Activated T-helper 17 cell treated with anti-CD3 and anti-CD28 coated beads, Interleukin-2, amount 50 U/mL, for 72 hours (primary cell): ENCODE data around the gene KIAA2012. TPM values are rescaled to one million over a fixed set of nuclear protein-coding genes. Genes with fewer than 3 reads are reported as not detected.
"Not testable (repeated sequence)": the region's sequence is repeated elsewhere in the genome, so short reads cannot be mapped to it uniquely, and the experiment has no call there.

Experiments
- ATAC-seq: fragments of 150-1000 bp; cut with Tn5 transposase; replicated peaks from 2 replicates; pipeline ENCODE4 v1.10.0; 2021; ENCODE audit warnings: mild to moderate bottlenecking, moderate library complexity
- H3K27ac Mint-ChIP-seq: one replicate; pipeline ENCODE4 v1.8.0; 2022; ENCODE audit warnings: mixed read lengths
- H3K27me3 Mint-ChIP-seq: one replicate; pipeline ENCODE4 v1.8.0; 2022; ENCODE audit warnings: mixed read lengths
- H3K36me3 Mint-ChIP-seq: one replicate; pipeline ENCODE4 v1.8.0; 2022; ENCODE audit warnings: low read depth, mild to moderate bottlenecking, mixed read lengths
- H3K4me1 Mint-ChIP-seq: one replicate; pipeline ENCODE4 v1.8.0; 2022; ENCODE audit warnings: mixed read lengths
- H3K4me3 Mint-ChIP-seq: one replicate; pipeline ENCODE4 v1.8.0; 2022; ENCODE audit warnings: mild to moderate bottlenecking, mixed read lengths
- H3K9me3 Mint-ChIP-seq: one replicate; pipeline ENCODE4 v1.8.0; 2022; ENCODE audit warnings: mixed read lengths
- total RNA-seq, 2 donors: library from RNA; stranded (reverse); gene quantifications; one replicate each; pipeline ENCODE4 v1.2.3, GENCODE V29; 2022

The KIAA2012 gene
- total RNA-seq, 2 donors from 2014 or later, result not detected

GRCh38 chr2:202247710-202248109 lies 174.7 kb downstream of the KIAA2012 start:
- H3K27me3 Mint-ChIP-seq, result not testable (repeated sequence)

GRCh38 chr2:202249521-202250253 lies 176.6 kb downstream of the KIAA2012 start:
- Mint-ChIP-seq H3K27me3 (no peaks in the 10 kb centered on the region), H3K36me3 (no peaks in the 10 kb centered on the region), H3K4me3 (no peak overlapping the region), H3K4me1 (no peaks in the 10 kb centered on the region), H3K9me3 (no peaks in the 10 kb centered on the region), H3K27ac (no peak overlapping the region)
- no peak for ATAC-seq

More at GRCh38 chr2:202247710-202248109, 174.7 kb downstream of the KIAA2012 start:
- not testable (repeated sequence) for H3K9me3 Mint-ChIP-seq, H3K4me1 Mint-ChIP-seq, H3K4me3 Mint-ChIP-seq, H3K36me3 Mint-ChIP-seq, ATAC-seq, H3K27ac Mint-ChIP-seq

GRCh38 chr2:202251494-202251893 lies 178.4 kb downstream of the KIAA2012 start:
- Mint-ChIP-seq H3K4me3 (no peak overlapping the region), H3K36me3 (no peaks in the 10 kb centered on the region), H3K27me3 (peaks cover 4% of the 10 kb centered on the region), H3K9me3 (no peaks in the 10 kb centered on the region), H3K27ac (no peak overlapping the region), H3K4me1 (no peaks in the 10 kb centered on the region)
- ATAC-seq, result no peak

Other genes with a start within 250 kb of the KIAA2012 start
- gene FZD7, start 39.4 kb upstream of the KIAA2012 start, total RNA-seq, result 1 to 10 TPM in 1 of 2 donors, under 1 TPM in 1; 0.06 to 1.6 TPM
- gene SUMO1, start 165.3 kb downstream of the KIAA2012 start, total RNA-seq, result 100 to 1,000 TPM in 1 of 2 donors, 10 to 100 TPM in 1; 81.8 to 115 TPM
- 100 to 1,000 TPM; 157 to 183 TPM for gene NOP58, start 192.5 kb downstream of the KIAA2012 start, total RNA-seq